Fibroblast of skin of right quadriceps (primary cell): ENCODE results near the gene IL21R.
"Not testable (repeated sequence)": the region's sequence is repeated elsewhere in the genome, so short reads cannot be mapped to it uniquely, and the experiment has no call there.

Experiments
- DNase-seq: peaks from one replicate; pipeline ENCODE4 v3.0.0-alpha.2; 2013

IL21R gene

DNA sequence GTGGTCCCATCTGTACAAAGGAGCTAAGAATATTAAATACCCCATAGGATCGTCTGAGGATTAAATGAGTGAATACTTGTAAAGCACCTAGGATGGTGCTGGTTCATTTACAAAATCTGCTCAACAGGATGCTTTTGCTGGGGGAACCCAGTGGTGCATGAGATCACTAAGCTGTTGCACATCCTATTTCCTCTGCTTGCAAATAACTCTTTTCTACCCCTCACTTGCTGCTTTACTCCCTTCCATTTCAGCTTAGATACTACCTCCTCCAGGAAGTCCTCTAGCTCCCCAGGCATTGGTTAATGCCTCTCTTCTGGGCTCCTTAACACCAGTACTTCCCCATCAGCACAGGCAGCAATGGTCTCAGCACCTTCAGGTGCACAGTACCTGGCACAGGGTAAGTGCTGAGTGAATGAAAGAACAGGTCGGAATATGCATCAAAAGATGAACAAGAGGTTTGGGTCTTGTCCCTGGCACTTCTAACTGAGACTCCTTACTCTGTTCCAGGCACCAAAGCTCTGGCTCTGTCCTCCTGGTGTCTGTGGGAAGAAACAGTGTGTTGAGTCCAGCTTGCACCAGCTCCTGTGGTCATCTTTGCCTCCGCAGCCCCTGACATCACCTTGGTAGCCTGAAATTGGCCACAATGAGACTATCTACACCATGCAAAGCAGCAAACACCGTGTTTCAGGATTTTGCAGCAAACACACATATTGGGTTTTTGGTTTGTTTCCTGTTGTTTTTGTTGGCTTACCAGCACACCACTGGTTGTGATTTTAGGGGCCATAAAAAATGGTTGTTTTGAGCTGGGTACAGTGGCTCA is 24.1 kb upstream of the IL21R start:
- DNase-seq, result no peak

- DNase-seq, result peak; percentile 42
Observed at GRCh38 chr16:27378871-27379481, 23.0 kb upstream of the IL21R start.

DNA sequence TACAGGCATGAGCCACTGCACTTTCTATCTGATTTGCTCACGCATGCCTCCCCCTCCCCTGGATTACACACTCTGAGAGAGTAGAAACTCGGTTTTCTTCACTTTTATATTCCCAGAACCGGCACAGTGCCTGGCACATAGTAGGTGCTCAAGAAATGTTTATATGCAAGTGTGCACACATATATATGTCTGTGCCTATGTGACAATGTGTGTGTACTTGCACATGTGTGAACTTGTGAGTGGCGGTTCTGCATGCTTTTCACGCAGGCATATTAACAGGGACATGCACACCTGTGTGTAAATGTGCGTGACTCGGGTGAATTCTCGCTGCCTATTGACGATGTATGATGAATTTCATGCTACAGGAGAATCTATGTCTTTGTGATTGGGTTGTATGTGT is 22.1 kb upstream of the IL21R start:
- no peak for DNase-seq

DNA sequence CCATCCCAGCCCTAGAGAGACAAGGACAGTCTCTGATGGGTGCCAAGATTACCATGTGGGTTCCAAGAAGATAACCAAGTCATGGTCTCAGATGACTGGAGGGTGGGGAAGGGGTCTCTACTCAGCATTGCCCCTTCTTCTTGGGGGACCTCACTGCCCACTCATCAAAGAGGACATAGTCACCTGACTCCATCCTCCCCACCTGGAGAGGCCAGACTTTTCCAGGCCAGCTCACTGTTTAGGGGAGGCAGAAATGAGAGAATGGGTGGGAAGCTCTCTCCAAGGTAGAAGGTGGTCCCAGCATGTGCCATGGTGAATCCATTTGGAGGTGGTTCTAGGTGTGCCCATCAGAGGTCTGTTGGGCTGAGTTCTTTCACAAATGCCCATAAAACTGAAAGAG is 20.7 kb upstream of the IL21R start:
- DNase-seq, result no peak

- DNase-seq, result no peak
Observed at GRCh38 chr16:27381974-27382855, 19.8 kb upstream of the IL21R start.

DNA sequence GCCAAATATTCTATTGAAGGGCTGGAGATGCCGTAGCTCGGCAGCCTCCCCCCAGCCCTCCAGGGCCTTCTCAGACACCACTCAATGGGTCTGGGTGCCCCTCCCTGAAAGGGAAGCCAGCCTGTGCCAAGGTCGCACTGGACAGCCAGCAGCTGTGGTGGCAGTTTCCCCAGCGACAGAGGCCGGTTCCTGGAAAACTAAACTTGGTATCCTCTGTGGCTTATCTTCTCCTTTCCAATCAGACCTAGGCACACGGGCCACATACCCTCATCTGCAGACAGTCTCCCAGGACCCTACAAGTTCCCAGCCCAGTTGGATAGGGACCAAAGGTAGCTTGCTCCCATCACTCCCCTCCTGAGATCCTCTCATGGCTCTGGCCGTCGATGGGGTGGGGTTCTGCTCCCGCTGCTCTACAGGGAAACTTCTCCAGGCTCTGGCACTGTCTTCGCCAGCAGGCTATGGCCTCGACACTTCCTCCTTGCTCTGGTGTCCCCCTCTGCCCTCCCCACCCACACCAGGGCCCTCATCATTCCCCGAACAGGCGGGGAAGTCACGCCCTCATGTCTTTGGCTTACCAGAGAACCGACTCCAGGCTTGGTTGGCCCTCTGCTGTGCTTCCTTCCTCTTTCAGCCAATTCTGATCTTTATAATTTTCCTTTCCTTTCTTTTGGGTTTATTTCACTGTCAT is 18.3 kb upstream of the IL21R start:
- no peak for DNase-seq

GRCh38 chr16:27384425-27384824 is 17.5 kb upstream of the IL21R start:
- DNase-seq, result no peak

GRCh38 chr16:27385398-27385797 is 16.6 kb upstream of the IL21R start:
- DNase-seq, result no peak

DNA sequence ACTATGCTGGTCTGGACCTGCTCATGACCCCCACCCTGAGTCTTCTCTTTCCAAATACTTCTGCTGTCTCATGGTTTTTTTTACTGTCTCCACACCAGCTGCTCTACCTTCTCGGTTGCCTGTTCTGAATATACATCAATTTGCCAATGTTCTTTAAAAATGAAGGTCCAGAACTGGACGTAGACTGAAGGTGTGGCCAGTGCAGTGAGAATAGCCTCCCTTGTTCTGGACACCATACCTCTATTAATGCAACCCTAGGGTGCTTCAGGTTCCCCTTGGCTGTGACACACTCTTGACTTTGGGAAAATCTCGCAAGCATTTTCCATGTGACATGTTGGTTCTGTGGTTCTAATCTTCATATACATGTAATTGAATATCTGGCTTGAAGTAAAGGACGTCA is 15.3 kb upstream of the IL21R start:
- DNase-seq, result no peak

DNA sequence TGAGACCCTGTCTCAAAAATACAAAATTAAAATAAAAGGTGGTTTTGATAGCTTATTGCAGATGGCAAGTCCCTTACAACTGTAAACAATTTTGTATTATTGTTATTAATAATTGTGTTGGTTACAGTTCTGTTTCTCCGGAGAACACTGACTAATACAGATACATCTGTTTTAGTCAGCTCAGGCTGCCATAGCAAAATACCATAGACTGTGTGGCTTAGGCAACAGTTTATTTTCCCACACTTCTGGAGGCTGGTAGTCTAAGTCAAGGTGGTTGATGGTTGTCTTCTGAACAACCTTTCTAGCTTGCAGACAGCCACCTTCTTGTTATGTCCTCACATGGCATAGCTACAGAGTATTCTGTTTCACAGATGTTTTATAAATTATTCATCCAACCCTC is 14.2 kb upstream of the IL21R start:
- no peak for DNase-seq

- DNase-seq, result no peak
Observed at GRCh38 chr16:27389272-27389961, 12.6 kb upstream of the IL21R start.

DNA sequence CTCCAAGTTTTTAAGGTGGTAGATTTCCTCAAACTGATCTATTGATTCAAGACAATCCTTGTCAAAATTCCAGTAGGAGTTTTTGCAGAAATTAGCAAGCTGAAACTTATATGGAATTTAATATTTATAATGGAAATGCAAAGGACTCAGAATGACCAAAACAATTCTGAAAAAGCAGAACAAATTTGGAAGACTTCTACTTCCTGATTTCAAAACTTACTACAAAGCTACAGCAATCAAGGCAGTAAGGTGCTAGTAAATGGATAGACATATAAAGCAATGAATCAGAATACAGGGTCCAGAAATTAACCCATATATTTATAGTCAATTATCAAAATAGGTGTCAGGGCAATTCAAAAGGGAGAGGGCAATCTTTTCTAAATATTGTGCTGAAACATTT is 11.8 kb upstream of the IL21R start:
- no peak for DNase-seq

- peak; percentile 26 for DNase-seq
Observed at GRCh38 chr16:27392671-27393070, 9.3 kb upstream of the IL21R start.

DNA sequence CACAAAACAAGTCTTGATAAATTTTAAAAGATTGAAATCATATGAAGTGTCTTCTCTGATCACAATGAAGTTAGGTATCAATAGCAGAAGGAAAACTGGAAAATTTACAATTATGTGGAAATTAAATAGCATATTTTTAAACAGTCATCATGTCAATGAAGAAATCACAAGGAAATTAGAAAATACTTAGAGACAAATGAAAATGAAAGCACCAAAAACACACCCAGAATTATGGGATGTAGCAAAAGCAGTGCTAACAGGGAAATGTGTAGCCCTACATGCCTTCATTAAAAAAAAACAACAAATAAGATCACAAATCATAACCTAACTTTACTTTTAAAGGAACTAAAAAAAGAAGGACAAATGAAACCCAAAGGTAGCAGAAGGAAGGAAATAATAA is 7.5 kb upstream of the IL21R start:
- no peak for DNase-seq

- DNase-seq, result not testable (repeated sequence)
Observed at GRCh38 chr16:27398341-27398893, 3.6 kb upstream of the IL21R start.

- no peak for DNase-seq
Observed at GRCh38 chr16:27398894-27399853, 2.8 kb upstream of the IL21R start.

DNA sequence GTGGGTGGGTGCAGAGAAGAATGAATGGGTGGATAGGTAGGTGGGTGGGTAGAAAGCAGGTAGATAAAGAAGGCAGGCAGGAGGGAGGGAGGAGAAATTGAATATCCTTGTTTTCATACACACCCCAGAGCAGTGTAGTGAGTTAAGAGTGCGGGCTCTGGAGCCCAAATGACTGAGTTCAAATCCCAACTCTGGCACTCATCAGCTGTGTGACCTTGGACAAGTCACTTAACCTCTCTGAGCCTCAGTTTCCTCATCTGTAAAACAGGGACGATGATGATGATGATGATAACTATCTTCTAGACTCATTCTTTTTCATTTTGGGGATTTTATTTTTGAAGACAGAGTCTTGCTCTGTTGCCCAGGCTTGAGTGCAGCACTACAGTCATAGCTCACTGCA is 2.0 kb upstream of the IL21R start:
- no peak for DNase-seq

DNA sequence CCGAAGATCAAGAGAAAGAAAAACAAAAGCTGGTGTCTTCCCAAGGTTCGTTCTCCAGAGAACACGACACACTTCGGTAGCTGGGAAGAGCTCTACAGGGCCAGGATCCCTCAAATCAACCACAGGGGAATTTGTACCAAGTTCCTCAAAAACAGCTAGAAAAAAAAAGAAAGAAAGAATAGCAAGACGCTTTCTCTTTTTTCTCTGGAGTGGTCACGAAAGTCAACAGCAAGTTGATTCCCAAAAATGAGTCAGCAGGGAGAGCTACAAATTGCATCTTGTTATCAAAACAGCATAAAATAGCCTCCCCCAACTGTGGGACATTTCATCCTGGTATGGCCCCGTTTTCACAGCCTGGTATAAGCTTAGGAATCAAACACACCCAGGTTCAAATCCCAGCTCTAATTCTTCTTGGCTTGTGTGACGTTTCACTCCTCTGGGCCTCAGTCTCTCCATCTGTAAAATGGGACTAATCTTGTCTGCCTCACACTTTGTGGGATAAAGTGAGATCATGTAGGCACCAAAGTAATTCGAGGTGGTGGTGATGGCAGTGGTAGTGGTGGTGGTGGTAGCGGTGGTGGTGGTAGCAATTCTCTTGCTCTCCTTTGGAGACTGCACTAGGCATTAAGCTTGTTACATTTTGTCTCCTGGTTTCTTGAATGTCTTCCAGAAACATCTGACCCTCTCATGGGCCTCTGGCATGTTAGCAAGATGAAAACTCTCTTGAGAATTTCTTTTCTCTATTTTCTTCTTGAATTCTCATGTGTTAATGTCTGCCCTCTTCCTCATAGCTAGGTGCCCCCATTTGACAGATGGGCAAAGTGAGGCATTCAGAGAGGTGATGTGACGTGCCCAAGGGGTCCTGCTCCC is 988 bp upstream of the IL21R start:
- DNase-seq, result peak; percentile 43

GRCh38 chr16:27402569-27402963 is 592 bp downstream of the IL21R start:
- DNase-seq, result no peak
